HuH-7 (cell line): ENCODE results near the gene SEMA3C.

Experiments used
- DNase-seq: peaks from one replicate; pipeline ENCODE4 v3.0.0; 2011; ENCODE audit warnings: low spot score

The SEMA3C gene

GRCh38 chr7:80734011-80734410 is 184.8 kb downstream of the SEMA3C start:
- DNase-seq = no peak

- DNase-seq = no peak
Measured at GRCh38 chr7:80733333-80733915, 185.4 kb downstream of the SEMA3C start.

GRCh38 chr7:80732630-80733029 is 186.2 kb downstream of the SEMA3C start:
- DNase-seq = no peak

- no peak for DNase-seq
Measured at GRCh38 chr7:80731281-80731680, 187.6 kb downstream of the SEMA3C start.

- no peak for DNase-seq
Measured at GRCh38 chr7:80729591-80730320, 189.1 kb downstream of the SEMA3C start.

GRCh38 chr7:80726666-80727065 is 192.2 kb downstream of the SEMA3C start:
- no peak for DNase-seq

- DNase-seq = no peak
Measured at GRCh38 chr7:80725181-80725611, 193.7 kb downstream of the SEMA3C start.

- DNase-seq = no peak
Measured at GRCh38 chr7:80724249-80724871, 194.5 kb downstream of the SEMA3C start.

GRCh38 chr7:80722616-80723195 is 196.1 kb downstream of the SEMA3C start:
- no peak for DNase-seq

GRCh38 chr7:80721883-80722615 is 196.8 kb downstream of the SEMA3C start:
- no peak for DNase-seq

GRCh38 chr7:80720146-80720545 is 198.7 kb downstream of the SEMA3C start:
- no peak for DNase-seq

- DNase-seq = no peak
Measured at GRCh38 chr7:80719261-80719660, 199.6 kb downstream of the SEMA3C start.

GRCh38 chr7:80711531-80711930 is 207.3 kb downstream of the SEMA3C start:
- DNase-seq = no peak

GRCh38 chr7:80708123-80708522 is 210.7 kb downstream of the SEMA3C start:
- no peak for DNase-seq

GRCh38 chr7:80707318-80707717 is 211.5 kb downstream of the SEMA3C start:
- no peak for DNase-seq

GRCh38 chr7:80705130-80705781 is 213.6 kb downstream of the SEMA3C start:
- no peak for DNase-seq

- DNase-seq = no peak
Measured at GRCh38 chr7:80703272-80703671, 215.6 kb downstream of the SEMA3C start.

- no peak for DNase-seq
Measured at GRCh38 chr7:80699721-80700256, 219.1 kb downstream of the SEMA3C start.

- no peak for DNase-seq
Measured at GRCh38 chr7:80699045-80699638, 219.7 kb downstream of the SEMA3C start.
